Measurements from ENCODE around the gene UBE2QL1.

GRCh38 chr5:6410421-6410820 is 38.2 kb upstream of the UBE2QL1 start:
- no peak for TF ChIP-seq CTCF (IDR thresholded peaks at IDR 0.05; ENCODE audit: low read length)
- no peak for TF ChIP-seq EZH2 (IDR thresholded peaks at IDR 0.05; ENCODE audit: borderline replicate concordance, low read length)

All from OCI-LY1 (cell line).